Right cardiac atrium (tissue), 5 donors: ENCODE data around the gene EPB41L4A. TPM values are rescaled to one million over a fixed set of nuclear protein-coding genes. Genes with fewer than 3 reads are reported as not detected.
A peak's percentile ranks its signal among the peaks of the same experiment; 100 is the strongest.

Source experiments
- ATAC-seq, 2 donors: fragments of 200-7000 bp; cut with Tn5 transposase; one replicate each; pipeline versions ENCODE4 v1.8.0 to v1.9.1; 2020; ENCODE audit warnings: moderate library complexity in 2 of 2, mild to moderate bottlenecking in 1 of 2
- DNase-seq, 3 donors: peaks; one replicate each; pipeline ENCODE4 v3.0.0-alpha.2; 2020
- H3K27ac ChIP-seq: one replicate; pipeline ENCODE4 v1.5.1; 2013; ENCODE audit warnings: mild to moderate bottlenecking, low read length, control low read depth, moderate library complexity
- H3K27me3 ChIP-seq: one replicate; pipeline ENCODE4 v1.6.1; 2013; ENCODE audit not compliant: control insufficient read depth, insufficient read depth
- H3K4me1 ChIP-seq: one replicate; pipeline ENCODE4 v1.6.1; 2013; ENCODE audit warnings: low read length; ENCODE audit not compliant: control insufficient read depth, insufficient read depth
- H3K4me3 ChIP-seq: one replicate; pipeline ENCODE4 v1.5.1; 2013; ENCODE audit warnings: low read length, control low read depth
- H3K9me3 ChIP-seq: one replicate; pipeline ENCODE4 v1.6.1; 2013; ENCODE audit warnings: low read length; ENCODE audit not compliant: control insufficient read depth
- WGBS: extraction: QIAGEN DNeasy Blood & Tissue Kit; methylation state at CpG from one replicate; pipeline ENCODE4 v1.1.7; 2013; 5-methylcytosine and 5-hydroxymethylcytosine counted together
- intact Hi-C, 4 donors: fragments of 100-400 bp; cut with DNase I; formaldehyde crosslinking; loops; one replicate each; pipeline versions ENCODE4 v1.11.0 to v1.14.0; 2022 to 2023
- polyA plus RNA-seq: library from polyadenylated mRNA; stranded (reverse); fragments of 200-250 nt; gene quantifications from one replicate; pipeline ENCODE4 v1.2.3, GENCODE V29; 2013
- total RNA-seq, 4 donors: library from RNA; stranded (reverse); fragmentation: NEBNext Ultra II Directional; extraction: Animal tissue kit (Norgen Biotek cat#: 25700); gene quantifications; one replicate each; pipeline ENCODE4 v1.2.1, GENCODE V29; 2021
- donor health status: healthy with polysubstance abuse.
- donor health status: DM: no; HTN: yes; CAD: no.
- donor health status: DM: no; HTN: no; CAD: no.
- donor health status: DM: no; HTN: yes; CAD: no; lungs with severe emphysema.
- donor health status: DM: yes; HTN: yes; CAD: no.

EPB41L4A gene
- total and polyA plus RNA-seq, 5 donors, result 9.2 to 43.7 (median 27.2) TPM

GRCh38 chr5:112312295-112313275 lies 106.5 kb downstream of the EPB41L4A start:
- Histone ChIP-seq H3K27ac (no peak overlapping the region), H3K27me3 (no peaks in the 10 kb centered on the region), H3K9me3 (no peaks in the 10 kb centered on the region), H3K4me3 (no peak overlapping the region), H3K4me1 (peaks cover 7% of the 10 kb centered on the region)
- no peak for DNase-seq
- 93% methylated on average over 4 of the region's 4 CpGs for WGBS
- peak in 1 of 2 donors; percentile 52 for ATAC-seq
- intact Hi-C loops, result no loop called here

GRCh38 chr5:112310746-112311145 lies 108.3 kb downstream of the EPB41L4A start:
- no peak overlapping the region for H3K27ac ChIP-seq

GRCh38 chr5:112308608-112309007 lies 110.5 kb downstream of the EPB41L4A start:
- WGBS, result 94% methylated on average over 1 of the region's 1 CpG
- DNase-seq (no peak), ATAC-seq (no peak)
- H3K27ac ChIP-seq, result no peak overlapping the region
- H3K4me1 ChIP-seq, result peaks cover 4% of the 10 kb centered on the region
- intact Hi-C loops, result no loop called here
- H3K27me3 ChIP-seq, result no peaks in the 10 kb centered on the region
- H3K9me3 ChIP-seq, result no peaks in the 10 kb centered on the region
- H3K4me3 ChIP-seq, result no peak overlapping the region

More at GRCh38 chr5:112310746-112311145, 108.3 kb downstream of the EPB41L4A start:
- DNase-seq (no peak), ATAC-seq (no peak)
- Histone ChIP-seq H3K4me3 (no peak overlapping the region), H3K9me3 (no peaks in the 10 kb centered on the region), H3K4me1 (peaks cover 4% of the 10 kb centered on the region), H3K27me3 (no peaks in the 10 kb centered on the region)
- 100% methylated on average over 1 of the region's 1 CpG for WGBS
- intact Hi-C loops, result no loop called here

- Histone ChIP-seq H3K27ac (no peak overlapping the region), H3K9me3 (no peaks in the 10 kb centered on the region), H3K4me3 (no peak overlapping the region), H3K27me3 (no peaks in the 10 kb centered on the region), H3K4me1 (peaks cover 5% of the 10 kb centered on the region)
- DNase-seq, result no peak
- intact Hi-C loops, result no loop called here
- ATAC-seq, result no peak
- WGBS, result 60% methylated on average over 2 of the region's 2 CpGs
Measured at GRCh38 chr5:112306956-112307355, 112.1 kb downstream of the EPB41L4A start.

GRCh38 chr5:112304743-112305142 lies 114.3 kb downstream of the EPB41L4A start:
- DNase-seq, result no peak
- WGBS, result 95% methylated on average over 2 of the region's 2 CpGs
- intact Hi-C loops, result no loop called here
- Histone ChIP-seq H3K27me3 (no peaks in the 10 kb centered on the region), H3K4me1 (peaks cover 3% of the 10 kb centered on the region), H3K4me3 (no peak overlapping the region), H3K9me3 (no peaks in the 10 kb centered on the region), H3K27ac (no peak overlapping the region)
- no peak for ATAC-seq

DNA sequence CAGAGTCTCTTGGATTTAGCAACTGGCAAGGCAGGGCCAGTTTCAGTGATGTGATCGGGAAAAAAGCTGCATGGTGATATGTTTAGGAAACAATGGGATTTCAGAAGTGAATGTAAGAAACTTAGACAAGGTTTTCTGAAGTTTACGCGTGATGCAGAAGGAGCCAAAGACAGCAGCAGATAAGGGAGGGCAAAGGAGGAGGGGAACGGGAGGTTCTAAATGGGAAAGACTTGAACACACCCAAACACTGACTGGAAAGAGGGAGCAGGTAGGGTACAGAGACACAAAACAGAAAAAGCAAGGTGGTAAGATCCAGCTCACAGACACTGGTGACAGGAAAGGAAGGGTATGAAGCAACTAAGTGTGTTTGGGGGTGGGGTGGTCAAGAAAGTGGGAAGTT lies 115.4 kb downstream of the EPB41L4A start:
- Histone ChIP-seq H3K4me1 (peaks cover 2% of the 10 kb centered on the region), H3K4me3 (no peak overlapping the region), H3K27me3 (no peaks in the 10 kb centered on the region), H3K27ac (no peak overlapping the region), H3K9me3 (no peaks in the 10 kb centered on the region)
- 51% methylated on average over 4 of the region's 4 CpGs for WGBS
- ATAC-seq (peak; percentile 54 to 88), DNase-seq (no peak)
- intact Hi-C loops, result no loop called here

GRCh38 chr5:112294126-112294525 lies 125.0 kb downstream of the EPB41L4A start:
- no peaks in the 10 kb centered on the region for H3K9me3 ChIP-seq
- intact Hi-C loops, result no loop called here
- whole genome bisulfite sequencing, result 71% methylated on average over 5 of the region's 5 CpGs
- DNase-seq (peak in 1 of 3 donors; percentile 30), ATAC-seq (peak in 1 of 2 donors; percentile 37)
- H3K4me1 ChIP-seq, result peaks cover 8% of the 10 kb centered on the region
- peak overlapping the region; percentile 7 for H3K27ac ChIP-seq
- no peak overlapping the region for H3K4me3 ChIP-seq
- H3K27me3 ChIP-seq, result no peaks in the 10 kb centered on the region

DNA sequence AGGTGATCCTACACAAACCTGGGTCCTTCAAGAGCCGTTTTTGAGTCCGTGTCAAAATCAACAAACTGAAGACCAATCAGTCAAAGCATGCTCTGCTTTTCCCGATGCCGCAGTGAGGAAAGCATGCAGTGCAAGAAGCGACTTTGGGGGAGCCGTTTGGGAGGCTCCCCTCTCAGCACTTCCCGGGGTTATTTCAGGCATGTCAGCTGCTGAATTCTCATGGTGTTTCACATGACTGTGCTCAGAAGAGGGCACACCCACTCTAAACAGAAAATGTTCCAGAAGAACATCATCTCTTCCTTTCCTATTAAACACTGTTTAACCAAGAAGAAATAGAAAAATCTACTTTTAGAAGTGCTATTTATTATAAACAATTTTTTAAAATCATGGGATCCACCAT lies 125.5 kb downstream of the EPB41L4A start:
- Histone ChIP-seq H3K9me3 (no peaks in the 10 kb centered on the region), H3K27ac (no peak overlapping the region), H3K4me3 (no peak overlapping the region), H3K27me3 (no peaks in the 10 kb centered on the region), H3K4me1 (peaks cover 8% of the 10 kb centered on the region)
- 44% methylated on average over 7 of the region's 7 CpGs for WGBS
- no peak for DNase-seq
- ATAC-seq, result peak; percentile 82 to 83
- intact Hi-C loops, result no loop called here

DNA sequence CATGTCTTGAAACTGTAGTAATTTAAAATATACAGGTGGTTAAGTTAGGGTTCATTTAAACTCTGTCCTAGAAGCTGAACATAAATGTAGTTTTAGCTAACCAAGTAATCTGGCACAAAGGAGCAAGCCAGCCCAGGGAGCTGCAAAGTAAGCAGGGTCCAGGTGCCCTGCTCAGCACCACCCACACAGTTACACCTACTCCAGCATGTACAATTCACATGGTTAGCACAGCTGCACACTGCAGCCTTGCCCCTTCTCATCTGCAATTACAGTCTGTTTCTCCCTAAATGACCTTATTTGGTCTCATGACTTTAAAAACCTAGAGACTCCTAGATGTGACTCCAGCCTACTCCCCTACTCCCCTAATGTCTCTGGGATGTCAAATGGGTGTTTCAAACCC lies 128.4 kb downstream of the EPB41L4A start:
- intact Hi-C loops, result no loop called here
- H3K27ac ChIP-seq, result no peak overlapping the region
- ATAC-seq, result no peak
- H3K27me3 ChIP-seq, result no peaks in the 10 kb centered on the region
- H3K4me3 ChIP-seq, result no peak overlapping the region
- H3K9me3 ChIP-seq, result no peaks in the 10 kb centered on the region
- no peak for DNase-seq
- peaks cover 8% of the 10 kb centered on the region for H3K4me1 ChIP-seq

DNA sequence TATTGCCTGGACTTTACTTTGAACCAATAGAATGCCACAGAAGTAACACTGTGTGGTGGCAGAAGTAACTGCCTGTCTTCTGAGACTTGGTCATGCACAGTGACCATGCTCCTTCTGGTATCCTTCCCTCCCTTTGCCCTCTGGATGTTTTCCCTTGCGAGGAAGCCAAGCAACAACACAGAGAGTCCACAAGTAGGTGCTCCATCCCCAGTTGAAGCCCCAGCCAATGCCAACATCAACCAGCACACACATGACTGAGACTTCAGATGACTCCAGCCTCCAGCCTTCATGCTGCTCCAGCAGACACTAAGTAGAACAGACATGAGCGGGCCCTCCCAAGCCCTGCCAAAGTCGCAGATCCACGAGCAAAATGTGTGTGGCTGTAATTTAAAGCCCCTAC lies 129.6 kb downstream of the EPB41L4A start:
- no peak overlapping the region for H3K4me3 ChIP-seq
- H3K9me3 ChIP-seq, result no peaks in the 10 kb centered on the region
- DNase-seq, result peak in 1 of 3 donors; percentile 22
- no peak for ATAC-seq
- intact Hi-C loops, result no loop called here
- 91% methylated on average over 4 of the region's 4 CpGs for WGBS
- H3K27ac ChIP-seq, result no peak overlapping the region
- peaks cover 8% of the 10 kb centered on the region for H3K4me1 ChIP-seq
- no peaks in the 10 kb centered on the region for H3K27me3 ChIP-seq

DNA sequence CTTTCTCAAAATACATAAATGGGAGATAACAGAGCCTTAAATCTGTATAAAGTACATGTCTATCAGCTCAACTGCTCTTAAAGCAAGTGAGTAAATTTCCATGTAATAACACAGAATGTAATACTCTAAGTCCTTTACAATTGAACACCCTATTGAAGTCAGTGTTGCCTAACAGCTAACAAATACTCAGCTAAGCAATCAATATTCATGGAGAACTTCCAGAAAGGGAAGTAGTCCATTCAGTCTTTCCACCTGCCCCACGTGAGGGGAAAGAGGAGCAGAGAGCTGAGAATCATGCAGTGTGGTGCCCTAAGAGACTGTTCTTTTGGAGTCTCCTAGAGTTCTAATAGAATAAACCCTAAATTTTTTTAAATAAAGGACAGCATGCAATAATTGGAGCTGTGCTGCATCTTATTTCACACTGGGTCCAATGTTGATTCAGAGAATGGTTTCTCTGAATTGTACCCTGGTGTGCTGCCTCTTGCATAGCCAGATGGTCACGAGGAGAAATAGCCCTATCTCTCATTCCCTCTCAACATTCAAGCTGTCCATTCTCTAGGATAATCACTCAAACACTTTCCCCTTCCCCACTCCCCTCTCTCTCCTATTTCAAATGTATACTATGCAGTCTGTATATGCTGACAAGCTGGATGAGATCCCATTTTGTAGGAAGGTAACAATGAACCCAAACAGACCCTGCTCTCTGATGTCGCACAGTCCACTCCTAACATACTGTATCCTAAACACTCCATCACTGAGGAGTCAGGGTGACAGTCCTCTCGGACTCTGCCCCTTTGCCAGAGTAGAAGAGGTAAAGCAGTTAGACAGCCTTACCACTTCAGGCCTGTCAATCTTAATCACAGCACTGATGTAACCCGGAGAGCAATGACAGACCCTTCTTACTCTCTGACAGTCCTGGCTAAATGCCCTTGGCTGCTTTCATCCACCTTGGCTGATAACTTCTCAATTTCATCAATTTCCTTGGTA lies 134.8 kb downstream of the EPB41L4A start:
- DNase-seq (no peak), ATAC-seq (no peak)
- Histone ChIP-seq H3K4me1 (peaks cover 3% of the 10 kb centered on the region), H3K27me3 (no peaks in the 10 kb centered on the region), H3K27ac (peak overlapping the region; percentile 30), H3K9me3 (no peaks in the 10 kb centered on the region), H3K4me3 (no peak overlapping the region)
- 68% methylated on average over 5 of the region's 5 CpGs for WGBS
- intact Hi-C loops, result no loop called here
